HepG2 (cell line): ENCODE measurements around the gene TOMM22. TPM values are rescaled to one million over a fixed set of nuclear protein-coding genes. Genes with fewer than 3 reads are reported as not detected.

Source experiments
- ATAC-seq: fragments of 200-7000 bp; cut with Tn5 transposase; 3 replicates; pipeline ENCODE4 v1.9.1; 2020; ENCODE audit warnings: mild to moderate bottlenecking, moderate library complexity
- BruUV-seq: library from RNA; stranded (reverse); fragments of 400-500 nt; replicated peaks from 2 replicates; lab custom pipeline; 2021; lab: Mats Ljungman, UMichigan
- CTCF ChIA-PET: fragments of 300-600 bp; formaldehyde crosslinking; extraction: SDS; loops from one replicate; lab custom pipeline; 2021; ENCODE audit warnings: low total read pairs, inconsistent platforms, low intra/inter-chr PET ratio; lab: Yijun Ruan, JAX
- POLR2A ChIA-PET: fragments of 350-600 bp; sonication (Branson Sonifier 250); formaldehyde crosslinking; loops from one replicate; lab custom pipeline; 2020; ENCODE audit warnings: antibody characterized with exemption, inconsistent platforms; lab: Yijun Ruan, JAX
- DNase-seq: peaks from one replicate; pipeline ENCODE4 v3.0.0-alpha.2; 2015; ENCODE audit warnings: low spot score
- FAIRE-seq: peaks from 3 replicates; lab custom pipeline; 2011; peaks lifted over from hg19 to GRCh38; lab: Jason Lieb, UNC
- H2AFZ ChIP-seq: one replicate; pipeline ENCODE4 v1.6.1; 2011; ENCODE audit warnings: low read length, inconsistent platforms
- H3K27ac ChIP-seq: fragments of 300-600 bp; 3 replicates; pipeline ENCODE4 v1.8.0; 2011; ENCODE audit warnings: mixed run types, mild to moderate bottlenecking, mixed read lengths, low read length, inconsistent platforms; ENCODE audit not compliant: insufficient read depth; ENCODE audit errors: extremely low read length
- H3K27me3 ChIP-seq, 2 experiments: fragments of 200-600 bp in 1 of 2; 2 replicates in 1 of 2; 3 replicates in 1 of 2; pipeline versions ENCODE4 v1.6.0 to v1.8.0; 2011; ENCODE audit warnings: low read length in 2 of 2, mild to moderate bottlenecking in 2 of 2, moderate library complexity in 2 of 2, inconsistent platforms in 1 of 2; ENCODE audit not compliant: insufficient read depth in 2 of 2, control insufficient read depth in 1 of 2
- H3K36me3 ChIP-seq, 2 experiments: fragments of 200-600 bp in 1 of 2; replicated peaks in 1 of 2; 2 replicates in 1 of 2; 3 replicates in 1 of 2; pipeline versions ENCODE4 v1.5.1 to v1.8.0; 2011; ENCODE audit warnings: low read length in 2 of 2, inconsistent platforms in 1 of 2; ENCODE audit not compliant: insufficient read depth in 2 of 2, control insufficient read depth in 1 of 2
- H3K4me1 ChIP-seq: 2 replicates; pipeline ENCODE4 v1.5.1; 2012; ENCODE audit warnings: low read length, inconsistent platforms; ENCODE audit not compliant: insufficient read depth
- H3K4me2 ChIP-seq: 2 replicates; pipeline ENCODE4 v1.6.0; 2011; ENCODE audit warnings: low read depth, low read length, inconsistent platforms
- H3K4me3 ChIP-seq, 3 experiments: fragments of 200-600 bp in 1 of 3; sonication (generic), shearing (Covaris generic) in 1 of 3; replicated peaks in 1 of 3; 2 replicates each; pipeline ENCODE4 v1.5.1; 2011 to 2016; ENCODE audit warnings: low read length in 3 of 3, inconsistent platforms in 2 of 3, low read depth in 2 of 3, mild to moderate bottlenecking in 2 of 3, control low read depth in 1 of 3, mixed read lengths in 1 of 3; ENCODE audit not compliant: insufficient read depth in 1 of 3
- H3K79me2 ChIP-seq: one replicate; pipeline ENCODE4 v1.6.1; 2011; ENCODE audit warnings: low read length, inconsistent platforms; ENCODE audit not compliant: insufficient read depth
- H3K9ac ChIP-seq: 2 replicates; pipeline ENCODE4 v1.6.0; 2011; ENCODE audit warnings: mild to moderate bottlenecking, low read depth, low read length, inconsistent platforms; ENCODE audit not compliant: insufficient read depth
- H3K9me3 ChIP-seq: 2 replicates; pipeline ENCODE4 v1.5.1; 2012; ENCODE audit warnings: mild to moderate bottlenecking, low read length
- H4K20me1 ChIP-seq: 2 replicates; pipeline ENCODE4 v1.6.0; 2011; ENCODE audit warnings: inconsistent platforms, mild to moderate bottlenecking, low read length, moderate library complexity; ENCODE audit not compliant: insufficient read depth
- ELF3 ChIP-seq: IDR thresholded peaks from 2 replicates; pipeline ENCODE4 v1.6.1; 2016; ENCODE audit warnings: missing genetic modification reagents, missing compliant biosample characterization
- MXD3 ChIP-seq: IDR thresholded peaks from 2 replicates; pipeline ENCODE4 v1.6.1; 2016; ENCODE audit warnings: mild to moderate bottlenecking, missing biosample characterization, missing genetic modification reagents
- NR1H2 ChIP-seq: sonication (generic); formaldehyde crosslinking; IDR thresholded peaks from 2 replicates; pipeline ENCODE4 v1.8.1; 2022; ENCODE audit warnings: low read depth, missing genetic modification reagents, borderline replicate concordance
- SP4 ChIP-seq: sonication (generic); formaldehyde crosslinking; IDR thresholded peaks from 2 replicates; pipeline ENCODE4 v1.8.1; 2023; ENCODE audit warnings: mild to moderate bottlenecking, missing genetic modification reagents
- ZMYM3 ChIP-seq: sonication (generic); formaldehyde crosslinking; IDR thresholded peaks from 2 replicates; pipeline ENCODE4 v1.5.1; 2020; ENCODE audit warnings: mild to moderate bottlenecking, missing genetic modification reagents
- ZNF768 ChIP-seq: sonication (generic); formaldehyde crosslinking; IDR thresholded peaks from 2 replicates; pipeline ENCODE4 v1.4.0; 2020; ENCODE audit warnings: missing genetic modification reagents
- WGBS: methylation state at CpG from one replicate; pipeline ENCODE4 v1.1.6; 2017; ENCODE audit warnings: low lambda C conversion rate; 5-methylcytosine and 5-hydroxymethylcytosine counted together
- in situ Hi-C: cut with HindIII; loops from 2 replicates; pipeline ENCODE4 v1.10.0; 2017; ENCODE audit warnings: low pct_unique_long_range_greater_than_20kb; ENCODE audit not compliant: extremely low pct_ligation_motif_present
- intact Hi-C: fragments of 100-400 bp; cut with micrococcal nuclease; formaldehyde crosslinking; loops from one replicate; pipeline ENCODE4 v1.10.0; 2022; ENCODE audit not compliant: unreplicated experiment
- polyA plus RNA-seq, 8 experiments: library from polyadenylated mRNA; depleted of rRNA in 3 of 8; stranded (reverse) in 7 of 8; unstranded in 1 of 8; fragments of >200 nt; fragmentation: Illumina TruSeq in 4 of 8; extraction: Trizol in 4 of 8; gene quantifications; 2 replicates each; pipeline versions ENCODE4 v1.2.1 to v1.2.3, GENCODE V29; 2011 to 2016; ENCODE audit warnings: low read depth in 4 of 8, missing spikeins in 1 of 8, mixed read lengths in 1 of 8; ENCODE audit not compliant: insufficient read depth in 1 of 8
- total RNA-seq, 5 experiments: library from RNA; depleted of rRNA; stranded (reverse); fragments of >200 nt; fragmentation: Illumina TruSeq; extraction: Trizol; gene quantifications; 2 replicates each; pipeline ENCODE4 v1.2.3, GENCODE V29; 2016; ENCODE audit warnings: low read depth in 1 of 5

The TOMM22 gene
- total and polyA plus RNA-seq, 2 of the 13 experiments (the other 11 are each of a cell fraction or from before 2014, with no cell fraction given), result 46.9 to 118 TPM

- Histone ChIP-seq H3K27ac (no peak overlapping the region), H3K9me3 (no peaks in the 10 kb centered on the region), H3K4me3 (peak overlapping the region; percentile 82 to 87 (median 83); a peak in 4 of 6 replicates)
- ChIA-PET CTCF (no interaction called here), POLR2A (interaction anchor here (0.9 to 5.8 kb wide), 9 partner anchors 9 to 48 kb away, joined by 3 to 51 read pairs (median 5); partner anchors contain the start of genes SUN2 and TOMM22)
- no peak for ATAC-seq
- no TSS peak for BruUV-seq
- TF ChIP-seq NR1H2 (CRISPR knock-in tag), result no peak
- peak; percentile 82; the same call in 1 of the 2 replicates for TF ChIP-seq ZNF768 (CRISPR knock-in tag)
- TF ChIP-seq ZMYM3 (CRISPR knock-in tag), result peak; percentile 68
- TF ChIP-seq, all 625 proteins: peak for 2
- no peaks in the 10 kb centered on the region; a peak in 1 of 5 replicates for H3K27me3 ChIP-seq
- H4K20me1 ChIP-seq, result peaks cover 50% of the 10 kb centered on the region
- DNase-seq (no peak), FAIRE-seq (no peak)
- peaks cover 36% of the 10 kb centered on the region for H3K4me1 ChIP-seq
- peaks cover 11 to 27% of the 10 kb centered on the region in 2 experiments for H3K36me3 ChIP-seq
- peaks cover 71% of the 10 kb centered on the region for H3K79me2 ChIP-seq
- intact Hi-C loops (no loop called here), in situ Hi-C loops (no loop called here)
- 0 out of 2 replicates have a peak overlapping the region, but pooled peaks have one; percentile 7 for H3K9ac ChIP-seq
- WGBS, result 65% methylated on average over 3 of the region's 3 CpGs
- peak overlapping the region; percentile 87 for H3K4me2 ChIP-seq
- no peak overlapping the region for H2AFZ ChIP-seq
These were observed 26.2 kb downstream of the TOMM22 start for GRCh38 chr22:38707984-38708383.

GRCh38 chr22:38709306-38709705 lies 27.5 kb downstream of the TOMM22 start:
- Histone ChIP-seq H3K79me2 (peaks cover 82% of the 10 kb centered on the region), H3K27ac (no peak overlapping the region), H3K4me3 (no peak overlapping the region), H4K20me1 (peaks cover 62% of the 10 kb centered on the region), H3K36me3 (peaks cover 13 to 27% of the 10 kb centered on the region in 2 experiments), H2AFZ (no peak overlapping the region), H3K9me3 (no peaks in the 10 kb centered on the region), H3K4me2 (no peak overlapping the region), H3K27me3 (no peaks in the 10 kb centered on the region; a peak in 1 of 5 replicates), H3K9ac (no peak overlapping the region), H3K4me1 (peaks cover 24% of the 10 kb centered on the region)
- in situ Hi-C loops, result no loop called here
- FAIRE-seq (no peak), ATAC-seq (no peak), DNase-seq (no peak)
- BruUV-seq, result no TSS peak
- ChIA-PET CTCF (no interaction called here), POLR2A (interaction anchor here (1.0 to 1.2 kb wide), 2 partner anchors 9 to 25 kb away, joined by 3 read pairs; no protein-coding TSS in a partner anchor)
- TF ChIP-seq ELF3 (no peak), MXD3 (CRISPR knock-in tag) (no peak), SP4 (CRISPR knock-in tag) (no peak)
- WGBS, result 97% methylated on average over 3 of the region's 3 CpGs
- intact Hi-C loops, result no loop called here
